ENCODE results near the gene PTGDS.

The PTGDS gene

GRCh38 chr9:136958898-136959850, 18.1 kb upstream of the PTGDS start:
- Histone ChIP-seq H3K27me3 (ENCODE audit: insufficient read depth, low read length) (no peaks in the 10 kb centered on the region), H3K4ac (ENCODE audit: low read depth, low read length) (no peak overlapping the region)
- WGBS (ENCODE audit: extremely low coverage, insufficient coverage, insufficient read length), result no CpG with 5 or more reads among the region's 28 CpGs

GRCh38 chr9:136960212-136960937, 16.9 kb upstream of the PTGDS start:
- Histone ChIP-seq H2BK120ac (ENCODE audit: insufficient read depth, low read length, poor library complexity) (no peak overlapping the region), H2BK5ac (ENCODE audit: low read depth, low read length, poor library complexity) (no peak overlapping the region), H3K4me3 (ENCODE audit: low read depth, low read length) (no peak overlapping the region), H3K9ac (ENCODE audit: low read length) (no peak overlapping the region), H3K9me3 (ENCODE audit: insufficient read depth, low read depth, low read length) (peaks cover 10% of the 10 kb centered on the region), H4K8ac (ENCODE audit: low read depth, low read length) (no peak overlapping the region), H3K23ac (ENCODE audit: low read length) (no peak overlapping the region), H3K4me2 (ENCODE audit: low read length) (no peak overlapping the region), H3K27ac (ENCODE audit: low read depth, low read length) (no peak overlapping the region), H3K14ac (ENCODE audit: low read length) (no peak overlapping the region), H2BK12ac (ENCODE audit: low read length) (no peak overlapping the region), H4K12ac (ENCODE audit: low read depth, low read length) (no peak overlapping the region), H2AFZ (ENCODE audit: insufficient read depth, low read length, poor library complexity) (no peak overlapping the region), H3K27me3 (ENCODE audit: insufficient read depth, low read length) (no peaks in the 10 kb centered on the region), H3K79me1 (ENCODE audit: low read length) (peaks cover 12% of the 10 kb centered on the region), H4K91ac (ENCODE audit: low read depth, low read length) (peak overlapping the region; percentile 40), H3K36me3 (ENCODE audit: control insufficient read depth in 1 of 2, insufficient read depth in 2 of 2, low read length in 2 of 2) (no peaks in the 10 kb centered on the region), H2AK5ac (ENCODE audit: low read length) (no peak overlapping the region), H3K4me1 (ENCODE audit: control insufficient read depth in 1 of 2, insufficient read depth in 2 of 2, low read length in 2 of 2) (peaks cover 3% of the 10 kb centered on the region in 2 experiments), H3K4ac (ENCODE audit: low read depth, low read length) (no peak overlapping the region), H3K79me2 (ENCODE audit: control insufficient read depth, insufficient read depth, low read length, poor library complexity) (no peaks in the 10 kb centered on the region), H3K18ac (ENCODE audit: low read length) (no peak overlapping the region)
- DNase-seq, result peak in 1 of 2 donors; percentile 17
- WGBS (ENCODE audit: extremely low coverage, insufficient coverage, insufficient read length), result no CpG with 5 or more reads among the region's 19 CpGs

More at GRCh38 chr9:136958898-136959850, 18.1 kb upstream of the PTGDS start:
- Histone ChIP-seq H3K14ac (ENCODE audit: low read length) (no peak overlapping the region), H3K27ac (ENCODE audit: low read depth, low read length) (no peak overlapping the region), H3K79me2 (ENCODE audit: control insufficient read depth, insufficient read depth, low read length, poor library complexity) (no peaks in the 10 kb centered on the region), H2AFZ (ENCODE audit: insufficient read depth, low read length, poor library complexity) (no peak overlapping the region), H2BK120ac (ENCODE audit: insufficient read depth, low read length, poor library complexity) (no peak overlapping the region), H2BK5ac (ENCODE audit: low read depth, low read length, poor library complexity) (no peak overlapping the region), H3K9ac (ENCODE audit: low read length) (no peak overlapping the region), H3K36me3 (ENCODE audit: control insufficient read depth in 1 of 2, insufficient read depth in 2 of 2, low read length in 2 of 2) (no peaks in the 10 kb centered on the region), H2BK12ac (ENCODE audit: low read length) (no peak overlapping the region), H3K4me2 (ENCODE audit: low read length) (no peak overlapping the region), H3K4me3 (ENCODE audit: low read depth, low read length) (no peak overlapping the region), H2AK5ac (ENCODE audit: low read length) (no peak overlapping the region), H4K8ac (ENCODE audit: low read depth, low read length) (no peak overlapping the region), H3K79me1 (ENCODE audit: low read length) (peaks cover 12% of the 10 kb centered on the region), H3K23ac (ENCODE audit: low read length) (no peak overlapping the region), H3K18ac (ENCODE audit: low read length) (no peak overlapping the region), H4K91ac (ENCODE audit: low read depth, low read length) (peak overlapping the region; percentile 40), H4K12ac (ENCODE audit: low read depth, low read length) (no peak overlapping the region), H3K4me1 (ENCODE audit: control insufficient read depth in 1 of 2, insufficient read depth in 2 of 2, low read length in 2 of 2) (peaks cover 3% of the 10 kb centered on the region in 2 experiments), H3K9me3 (ENCODE audit: insufficient read depth, low read depth, low read length) (peaks cover 12% of the 10 kb centered on the region)
- DNase-seq, result no peak

GRCh38 chr9:136960938-136961275, 16.4 kb upstream of the PTGDS start:
- H2AK5ac ChIP-seq (ENCODE audit: low read length), result no peak overlapping the region
- H2AFZ ChIP-seq (ENCODE audit: insufficient read depth, low read length, poor library complexity), result no peak overlapping the region
- H4K12ac ChIP-seq (ENCODE audit: low read depth, low read length), result no peak overlapping the region
- H3K27ac ChIP-seq (ENCODE audit: low read depth, low read length), result no peak overlapping the region
- no peak overlapping the region for H3K4ac ChIP-seq (ENCODE audit: low read depth, low read length)
- H4K91ac ChIP-seq (ENCODE audit: low read depth, low read length), result peak overlapping the region; percentile 4
- H3K23ac ChIP-seq (ENCODE audit: low read length), result no peak overlapping the region
- H3K4me2 ChIP-seq (ENCODE audit: low read length), result no peak overlapping the region
- no peak overlapping the region for H2BK12ac ChIP-seq (ENCODE audit: low read length)
- no peak overlapping the region for H3K14ac ChIP-seq (ENCODE audit: low read length)
- no peak for DNase-seq
- H2BK5ac ChIP-seq (ENCODE audit: low read depth, low read length, poor library complexity), result no peak overlapping the region
- H3K4me1 ChIP-seq (ENCODE audit: control insufficient read depth in 1 of 2, insufficient read depth in 2 of 2, low read length in 2 of 2), result peaks cover 3% of the 10 kb centered on the region in 2 experiments
- no peak overlapping the region for H3K9ac ChIP-seq (ENCODE audit: low read length)
- H3K79me2 ChIP-seq (ENCODE audit: control insufficient read depth, insufficient read depth, low read length, poor library complexity), result no peaks in the 10 kb centered on the region
- no peak overlapping the region for H3K18ac ChIP-seq (ENCODE audit: low read length)
- peaks cover 12% of the 10 kb centered on the region for H3K79me1 ChIP-seq (ENCODE audit: low read length)
- no peaks in the 10 kb centered on the region for H3K36me3 ChIP-seq (ENCODE audit: control insufficient read depth in 1 of 2, insufficient read depth in 2 of 2, low read length in 2 of 2)
- no CpG with 5 or more reads among the region's 15 CpGs for WGBS (ENCODE audit: extremely low coverage, insufficient coverage, insufficient read length)
- H4K8ac ChIP-seq (ENCODE audit: low read depth, low read length), result no peak overlapping the region
- H2BK120ac ChIP-seq (ENCODE audit: insufficient read depth, low read length, poor library complexity), result no peak overlapping the region
- H3K9me3 ChIP-seq (ENCODE audit: insufficient read depth, low read depth, low read length), result peaks cover 10% of the 10 kb centered on the region
- no peak overlapping the region for H3K4me3 ChIP-seq (ENCODE audit: low read depth, low read length)
- H3K27me3 ChIP-seq (ENCODE audit: insufficient read depth, low read length), result no peaks in the 10 kb centered on the region

GRCh38 chr9:136961279-136962065, 15.8 kb upstream of the PTGDS start:
- Histone ChIP-seq H3K14ac (ENCODE audit: low read length) (peak overlapping the region; percentile 31), H3K79me1 (ENCODE audit: low read length) (peaks cover 12% of the 10 kb centered on the region), H3K23ac (ENCODE audit: low read length) (no peak overlapping the region), H3K27ac (ENCODE audit: low read depth, low read length) (no peak overlapping the region), H2BK5ac (ENCODE audit: low read depth, low read length, poor library complexity) (peak overlapping the region; percentile 38), H2AFZ (ENCODE audit: insufficient read depth, low read length, poor library complexity) (no peak overlapping the region), H2BK120ac (ENCODE audit: insufficient read depth, low read length, poor library complexity) (peak overlapping the region; percentile 87), H3K79me2 (ENCODE audit: control insufficient read depth, insufficient read depth, low read length, poor library complexity) (no peaks in the 10 kb centered on the region), H2AK5ac (ENCODE audit: low read length) (no peak overlapping the region), H3K9me3 (ENCODE audit: insufficient read depth, low read depth, low read length) (peaks cover 9% of the 10 kb centered on the region), H3K18ac (ENCODE audit: low read length) (no peak overlapping the region), H3K4me1 (ENCODE audit: control insufficient read depth in 1 of 2, insufficient read depth in 2 of 2, low read length in 2 of 2) (peaks cover 3% of the 10 kb centered on the region in 2 experiments), H3K4ac (ENCODE audit: low read depth, low read length) (no peak overlapping the region), H3K36me3 (ENCODE audit: control insufficient read depth in 1 of 2, insufficient read depth in 2 of 2, low read length in 2 of 2) (no peaks in the 10 kb centered on the region), H3K4me2 (ENCODE audit: low read length) (no peak overlapping the region), H4K91ac (ENCODE audit: low read depth, low read length) (peak overlapping the region; percentile 88), H4K8ac (ENCODE audit: low read depth, low read length) (peak overlapping the region; percentile 17), H3K9ac (ENCODE audit: low read length) (no peak overlapping the region), H3K27me3 (ENCODE audit: insufficient read depth, low read length) (no peaks in the 10 kb centered on the region), H2BK12ac (ENCODE audit: low read length) (no peak overlapping the region), H3K4me3 (ENCODE audit: low read depth, low read length) (no peak overlapping the region), H4K12ac (ENCODE audit: low read depth, low read length) (peak overlapping the region; percentile 45)
- peak; percentile 41 to 45 for DNase-seq
- no CpG with 5 or more reads among the region's 23 CpGs for WGBS (ENCODE audit: extremely low coverage, insufficient coverage, insufficient read length)
